HEK293T (cell line): ENCODE measurements around the gene ABTB1.

ENCODE experiments used
- CTCF ChIA-PET: fragments of 350-600 bp; formaldehyde crosslinking; extraction: SDS; loops from one replicate; lab custom pipeline; 2021; ENCODE audit warnings: antibody characterized with exemption, inconsistent platforms; lab: Yijun Ruan, JAX
- POLR2A ChIA-PET: fragments of 350-600 bp; formaldehyde crosslinking; extraction: SDS; loops from one replicate; lab custom pipeline; 2020; ENCODE audit warnings: antibody characterized with exemption, inconsistent platforms; lab: Yijun Ruan, JAX
- DNase-seq: peaks from one replicate; pipeline ENCODE4 v3.0.0; 2012; ENCODE audit warnings: mixed read lengths; ENCODE audit errors: extremely low spot score
- ARNT ChIP-seq: fragments of 450-650 bp; IDR thresholded peaks from 2 replicates; pipeline ENCODE4 v1.6.1; 2017; ENCODE audit warnings: mild to moderate bottlenecking
- BHLHE40 ChIP-seq: fragments of 450-650 bp; IDR thresholded peaks from 2 replicates; pipeline ENCODE4 v1.6.1; 2016; ENCODE audit warnings: mild to moderate bottlenecking, moderate library complexity, borderline replicate concordance
- CTBP1 ChIP-seq: fragments of 450-650 bp; IDR thresholded peaks from 2 replicates; pipeline ENCODE4 v1.6.1; 2016; ENCODE audit warnings: borderline replicate concordance
- ELF4 ChIP-seq: fragments of 450-650 bp; IDR thresholded peaks from 2 replicates; pipeline ENCODE4 v1.6.1; 2017; ENCODE audit warnings: antibody characterized with exemption
- FOXA1 ChIP-seq: fragments of 450-650 bp; IDR thresholded peaks from 2 replicates; pipeline ENCODE4 v1.6.1; 2016; ENCODE audit warnings: mild to moderate bottlenecking
- FOXK2 ChIP-seq: fragments of 450-650 bp; IDR thresholded peaks from 2 replicates; pipeline ENCODE4 v1.6.1; 2016; ENCODE audit warnings: mild to moderate bottlenecking
- FOXM1 ChIP-seq: fragments of 450-650 bp; IDR thresholded peaks from 2 replicates; pipeline ENCODE4 v1.6.1; 2017; ENCODE audit warnings: mild to moderate bottlenecking, borderline replicate concordance
- HDGF ChIP-seq: fragments of 450-650 bp; IDR thresholded peaks from 2 replicates; pipeline ENCODE4 v1.6.1; 2017; ENCODE audit warnings: antibody characterized with exemption, borderline replicate concordance
- L3MBTL2 ChIP-seq: fragments of 450-650 bp; conservative IDR thresholded peaks from 2 replicates; pipeline ENCODE4 v1.6.1; 2016; ENCODE audit warnings: mild to moderate bottlenecking
- LEF1 ChIP-seq: fragments of 450-650 bp; IDR thresholded peaks from 2 replicates; pipeline ENCODE4 v1.6.1; 2017; ENCODE audit warnings: mild to moderate bottlenecking, borderline replicate concordance
- NFRKB ChIP-seq: fragments of 450-650 bp; IDR thresholded peaks from 2 replicates; pipeline ENCODE4 v1.6.1; 2016; ENCODE audit warnings: mild to moderate bottlenecking, moderate library complexity
- PKNOX1 ChIP-seq: fragments of 450-650 bp; IDR thresholded peaks from 2 replicates; pipeline ENCODE4 v1.6.1; 2016
- SP1 ChIP-seq: fragments of 450-650 bp; IDR thresholded peaks from 2 replicates; pipeline ENCODE4 v1.6.1; 2017
- SUZ12 ChIP-seq: fragments of 450-650 bp; IDR thresholded peaks from 2 replicates; pipeline ENCODE4 v1.6.1; 2016; ENCODE audit warnings: mild to moderate bottlenecking
- TARDBP ChIP-seq: fragments of 450-650 bp; IDR thresholded peaks from 2 replicates; pipeline ENCODE4 v1.6.1; 2016
- ZNF384 ChIP-seq: fragments of 450-650 bp; IDR thresholded peaks from 2 replicates; pipeline ENCODE4 v1.6.1; 2016

The ABTB1 gene

GRCh38 chr3:127691974-127692373 lies 19.2 kb downstream of the ABTB1 start:
- ChIA-PET CTCF (no interaction called here), POLR2A (no interaction called here)
- TF ChIP-seq FOXA1, result no peak
- TF ChIP-seq FOXK2, result no peak
- no peak for TF ChIP-seq SP1
- no peak for TF ChIP-seq FOXM1
- no peak for TF ChIP-seq CTBP1
- TF ChIP-seq LEF1, result no peak
- TF ChIP-seq HDGF, result no peak
- TF ChIP-seq ZNF384, result no peak
- no peak for TF ChIP-seq SUZ12
- no peak for TF ChIP-seq ARNT
- TF ChIP-seq L3MBTL2, result no peak
- TF ChIP-seq NFRKB, result no peak
- no peak for DNase-seq

GRCh38 chr3:127692501-127693335 lies 20.0 kb downstream of the ABTB1 start:
- TF ChIP-seq BHLHE40 (no peak), L3MBTL2 (no peak), SP1 (no peak), FOXA1 (no peak), FOXM1 (no peak), CTBP1 (no peak), SUZ12 (no peak), ELF4 (no peak), PKNOX1 (no peak), FOXK2 (no peak), LEF1 (no peak), TARDBP (no peak), ZNF384 (no peak), NFRKB (no peak), ARNT (no peak)
- ChIA-PET CTCF (no interaction called here), POLR2A (no interaction called here)

GRCh38 chr3:127693336-127693843 lies 20.6 kb downstream of the ABTB1 start:
- POLR2A ChIA-PET, result no interaction called here
- CTCF ChIA-PET, result no interaction called here
- TF ChIP-seq SUZ12 (no peak), FOXA1 (no peak), SP1 (no peak), TARDBP (no peak), PKNOX1 (no peak), LEF1 (no peak), CTBP1 (no peak), ARNT (no peak), L3MBTL2 (no peak), HDGF (no peak), FOXM1 (no peak), ELF4 (no peak), FOXK2 (no peak), NFRKB (no peak), BHLHE40 (no peak)
- DNase-seq, result no peak

More at GRCh38 chr3:127692501-127693335, 20.0 kb downstream of the ABTB1 start:
- DNase-seq, result no peak

- no peak for DNase-seq
Observed at GRCh38 chr3:127694467-127695215, 21.9 kb downstream of the ABTB1 start.

More at GRCh38 chr3:127694467-127695215, 21.9 kb downstream of the ABTB1 start:
- TF ChIP-seq LEF1, result no peak
- no peak for TF ChIP-seq TARDBP
- TF ChIP-seq SUZ12, result no peak
- no peak for TF ChIP-seq HDGF
- no peak for TF ChIP-seq NFRKB
- no peak for TF ChIP-seq FOXK2
- TF ChIP-seq CTBP1, result no peak
- no peak for TF ChIP-seq FOXM1
- TF ChIP-seq ARNT, result no peak
- TF ChIP-seq FOXA1, result no peak
- no peak for TF ChIP-seq L3MBTL2
- TF ChIP-seq ZNF384, result no peak
- no peak for TF ChIP-seq ELF4
- no peak for TF ChIP-seq BHLHE40
- no peak for TF ChIP-seq SP1
- no peak for TF ChIP-seq PKNOX1
- POLR2A ChIA-PET, result no interaction called here
- CTCF ChIA-PET, result interaction anchor here (0.7 kb wide), 2 partner anchors 42 to 1299 kb away, joined by 3 to 4 read pairs; no protein-coding TSS in a partner anchor
